Skin of body (tissue), 2 donors: ENCODE results near the gene TOR4A. TPM values are rescaled to one million over a fixed set of nuclear protein-coding genes. Genes with fewer than 3 reads are reported as not detected.
"Not testable (repeated sequence)": the region's sequence is repeated elsewhere in the genome, so short reads cannot be mapped to it uniquely, and the experiment has no call there.

ENCODE experiments used
- DNase-seq: peaks from one replicate; lab custom pipeline; 2025; lab: John Stamatoyannopoulos, UW
- total RNA-seq: library from RNA; depleted of rRNA; stranded (reverse); fragments of >200 nt; gene quantifications from one replicate; pipeline ENCODE4 v1.2.3, GENCODE V29; 2014

The TOR4A gene
- total RNA-seq, 1 donor from 2014 or later, result 1.7 TPM

- DNase-seq, result no peak
Measured at GRCh38 chr9:137251490-137252268, 25.8 kb upstream of the TOR4A start.

GRCh38 chr9:137252555-137253506 lies 24.7 kb upstream of the TOR4A start:
- no peak for DNase-seq

DNA sequence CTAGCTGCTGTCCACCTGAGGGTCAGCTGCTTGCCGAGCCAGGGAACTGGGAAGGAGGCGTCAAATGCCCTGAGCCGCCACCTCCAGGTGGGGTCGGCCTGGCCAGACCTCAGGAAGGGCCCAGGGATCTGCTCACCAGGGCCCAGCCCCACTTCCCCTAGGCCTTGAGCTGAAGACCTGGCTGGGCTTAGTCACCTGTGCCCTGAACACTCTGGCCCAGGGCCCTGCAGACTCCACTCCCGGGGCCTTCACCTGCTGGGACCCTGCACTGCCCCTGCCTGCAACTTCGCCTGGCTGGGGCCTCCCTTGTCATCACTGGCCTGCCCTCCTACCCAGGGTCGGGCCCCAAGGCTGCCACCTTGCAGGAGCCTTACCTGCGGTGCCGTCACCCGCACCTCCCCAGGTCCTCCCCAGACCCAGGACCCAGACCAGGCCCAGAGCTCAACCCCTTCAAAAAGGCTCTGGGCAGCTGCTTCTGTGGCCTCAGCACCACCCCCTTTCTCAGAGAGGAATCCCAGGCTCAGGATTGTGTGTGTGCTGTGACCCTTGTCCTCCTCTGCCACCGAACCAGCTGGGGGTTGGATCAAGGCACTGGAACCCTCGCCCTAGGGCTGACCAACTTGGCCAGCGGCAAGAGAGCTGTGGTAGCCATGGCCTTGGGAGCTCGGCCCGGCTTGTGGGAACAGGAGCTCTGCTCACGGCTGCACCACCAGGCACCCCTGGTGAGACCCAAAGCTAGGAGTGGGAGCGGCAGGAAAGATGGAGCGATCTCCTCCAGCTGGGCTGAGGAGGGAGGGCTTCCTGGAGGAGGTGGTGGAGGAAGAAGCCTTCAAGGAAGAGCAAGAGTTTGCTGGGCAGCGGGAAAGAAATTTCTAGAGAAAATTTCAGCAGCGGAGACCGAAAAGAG lies 23.6 kb upstream of the TOR4A start:
- DNase-seq, result no peak

DNA sequence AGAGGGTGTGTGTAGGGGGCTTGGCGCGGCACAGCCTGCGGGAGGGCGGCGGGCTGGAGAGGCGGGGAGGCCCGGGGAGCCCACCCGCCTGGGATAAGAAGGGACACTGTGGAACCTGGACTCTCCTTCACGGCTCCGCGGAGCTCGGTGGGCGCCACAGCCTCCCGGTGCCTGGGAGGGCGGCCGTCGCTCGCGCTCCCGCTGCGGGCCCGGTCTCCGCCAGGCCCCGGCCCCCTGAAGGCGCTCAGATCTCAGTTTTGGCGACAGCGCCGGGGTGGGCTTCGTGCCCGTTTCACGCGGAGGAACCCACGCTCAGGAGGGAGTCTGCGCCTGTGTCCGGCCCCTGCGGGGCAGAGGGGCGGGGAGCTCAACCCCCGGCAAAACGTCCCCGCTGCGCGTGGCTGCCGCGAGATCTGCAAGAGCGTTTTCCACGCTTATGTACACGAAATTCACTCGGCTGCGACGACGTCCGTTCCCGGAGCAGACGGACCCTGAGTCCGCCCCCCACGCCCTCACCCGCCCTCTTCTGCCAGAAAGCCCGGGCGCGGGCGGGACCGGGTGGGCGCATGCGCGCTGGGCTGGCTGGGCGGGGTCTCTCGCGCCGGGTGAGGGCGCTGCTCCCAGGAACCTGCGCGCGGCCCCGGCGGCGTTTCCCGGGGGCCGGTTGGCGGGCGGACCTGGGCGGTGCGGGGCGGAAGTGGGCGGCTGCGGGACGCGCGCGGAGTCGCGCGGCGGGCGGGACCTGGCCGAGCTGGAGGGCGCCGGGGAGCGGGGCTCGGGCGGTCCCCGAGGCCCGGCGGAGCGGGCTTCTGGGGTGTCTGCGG lies 22.7 kb upstream of the TOR4A start, which contains the start of gene NELFB:
NELFB (plus strand) TSS at position 704 of the 824 bp plus-strand sequence.
- DNase-seq, result peak; percentile 82

DNA sequence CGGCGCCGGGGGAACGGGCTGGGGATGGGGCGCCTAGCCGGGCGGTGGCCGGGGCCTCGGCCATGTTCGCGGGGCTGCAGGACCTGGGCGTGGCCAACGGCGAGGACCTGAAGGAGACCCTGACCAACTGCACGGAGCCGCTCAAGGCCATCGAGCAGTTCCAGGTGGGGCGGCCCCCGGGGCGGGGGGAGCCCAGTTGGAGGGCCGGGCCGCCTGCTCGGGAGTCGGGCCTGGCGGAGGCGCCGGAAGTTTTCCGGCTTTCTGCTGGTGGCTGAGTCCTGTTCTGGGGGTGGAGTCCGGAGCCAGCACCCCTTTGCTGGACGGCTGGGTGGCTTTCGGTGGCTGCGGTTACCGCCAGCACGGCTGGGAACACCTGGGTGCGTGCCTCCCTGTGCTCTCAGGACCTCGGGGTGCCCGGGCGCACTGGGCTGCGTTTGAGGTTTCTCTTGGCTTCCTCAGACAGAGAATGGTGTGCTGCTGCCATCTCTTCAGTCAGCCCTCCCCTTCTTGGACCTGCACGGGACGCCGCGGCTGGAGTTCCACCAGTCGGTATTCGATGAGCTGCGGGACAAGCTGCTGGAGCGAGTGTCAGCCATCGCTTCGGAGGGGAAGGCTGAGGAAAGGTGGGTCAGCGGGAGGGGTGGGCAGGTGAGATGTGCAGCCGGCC lies 21.9 kb upstream of the TOR4A start:
- no peak for DNase-seq

GRCh38 chr9:137256362-137256761 lies 21.2 kb upstream of the TOR4A start:
- no peak for DNase-seq

DNA sequence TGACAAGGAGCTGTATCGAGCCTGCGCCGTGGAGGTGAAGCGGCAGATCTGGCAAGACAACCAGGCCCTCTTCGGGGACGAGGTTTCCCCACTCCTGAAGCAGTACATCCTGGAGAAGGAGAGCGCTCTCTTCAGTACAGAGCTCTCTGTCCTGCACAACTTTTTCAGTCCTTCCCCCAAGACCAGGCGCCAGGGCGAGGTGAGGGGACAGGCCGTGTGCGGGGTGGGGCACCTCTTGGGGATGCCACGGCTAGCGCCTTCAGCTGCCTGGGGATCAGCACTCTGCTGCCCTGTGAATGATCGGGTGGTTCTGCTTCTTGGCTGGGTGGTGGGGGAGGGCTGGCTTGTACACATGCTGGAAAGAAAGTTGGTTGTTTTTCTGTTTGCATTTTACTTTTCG lies 20.7 kb upstream of the TOR4A start:
- no peak for DNase-seq

GRCh38 chr9:137262173-137262908 lies 15.2 kb upstream of the TOR4A start:
- not testable (repeated sequence) for DNase-seq

- no peak for DNase-seq
Measured at GRCh38 chr9:137262909-137263285, 14.6 kb upstream of the TOR4A start.

DNA sequence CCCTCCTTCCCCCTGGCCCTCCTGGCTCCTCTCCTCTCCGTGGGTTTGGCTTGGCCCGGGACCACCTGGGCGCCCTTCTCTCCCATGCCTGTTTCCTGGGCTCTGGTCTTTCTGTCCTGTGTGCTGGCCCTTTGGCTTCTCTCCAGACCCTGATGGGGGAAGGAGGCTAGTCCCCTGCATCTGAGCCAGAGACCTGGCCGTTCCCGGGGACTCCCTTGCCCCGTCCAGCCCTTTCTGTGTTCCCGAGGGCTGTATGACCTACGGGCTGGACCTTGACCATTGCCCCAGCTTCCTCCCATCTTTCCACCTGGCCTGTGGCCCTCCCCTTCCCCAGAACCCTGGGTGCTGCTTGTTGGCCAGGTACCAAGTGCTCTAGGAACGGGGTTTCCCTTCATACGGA lies 14.0 kb upstream of the TOR4A start:
- no peak for DNase-seq

DNA sequence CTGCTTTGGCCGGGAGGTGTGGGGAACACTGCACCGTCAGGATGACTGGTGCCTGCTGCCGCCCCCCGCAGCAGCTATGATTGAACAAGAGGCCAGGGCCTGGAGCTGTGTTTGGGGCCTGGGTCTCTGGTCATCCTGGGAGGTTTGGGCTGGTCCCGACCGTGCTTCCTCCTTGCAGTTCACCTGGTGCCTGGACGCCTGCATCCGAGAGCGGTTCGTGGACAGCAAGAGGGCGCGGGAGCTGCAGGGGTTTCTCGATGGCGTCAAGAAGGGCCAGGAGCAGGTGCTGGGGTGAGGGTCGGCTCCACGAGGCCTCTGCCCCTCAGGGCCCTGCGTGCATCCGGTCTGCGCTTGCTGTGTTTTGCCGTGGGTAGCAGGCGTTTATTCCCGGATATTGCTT lies 13.5 kb upstream of the TOR4A start:
- no peak for DNase-seq

- DNase-seq, result no peak
Measured at GRCh38 chr9:137265496-137266161, 11.9 kb upstream of the TOR4A start.

DNA sequence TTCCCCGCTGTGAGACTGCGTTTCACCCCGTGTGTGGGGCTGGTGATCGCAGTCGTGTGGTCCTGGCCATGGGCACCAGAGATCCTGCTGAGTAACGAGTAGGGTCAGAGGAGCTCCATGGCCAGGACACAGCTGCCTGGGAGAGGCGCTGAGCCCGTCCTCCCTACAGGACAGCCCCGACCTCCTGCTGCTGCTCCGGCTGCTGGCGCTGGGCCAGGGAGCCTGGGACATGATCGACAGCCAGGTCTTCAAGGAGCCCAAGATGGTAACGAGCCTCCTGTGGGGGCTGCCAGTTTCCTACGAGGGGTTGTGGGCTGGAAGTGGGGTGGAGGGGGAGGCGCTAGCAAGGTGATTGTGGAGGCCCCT lies 11.4 kb upstream of the TOR4A start:
- DNase-seq, result no peak

DNA sequence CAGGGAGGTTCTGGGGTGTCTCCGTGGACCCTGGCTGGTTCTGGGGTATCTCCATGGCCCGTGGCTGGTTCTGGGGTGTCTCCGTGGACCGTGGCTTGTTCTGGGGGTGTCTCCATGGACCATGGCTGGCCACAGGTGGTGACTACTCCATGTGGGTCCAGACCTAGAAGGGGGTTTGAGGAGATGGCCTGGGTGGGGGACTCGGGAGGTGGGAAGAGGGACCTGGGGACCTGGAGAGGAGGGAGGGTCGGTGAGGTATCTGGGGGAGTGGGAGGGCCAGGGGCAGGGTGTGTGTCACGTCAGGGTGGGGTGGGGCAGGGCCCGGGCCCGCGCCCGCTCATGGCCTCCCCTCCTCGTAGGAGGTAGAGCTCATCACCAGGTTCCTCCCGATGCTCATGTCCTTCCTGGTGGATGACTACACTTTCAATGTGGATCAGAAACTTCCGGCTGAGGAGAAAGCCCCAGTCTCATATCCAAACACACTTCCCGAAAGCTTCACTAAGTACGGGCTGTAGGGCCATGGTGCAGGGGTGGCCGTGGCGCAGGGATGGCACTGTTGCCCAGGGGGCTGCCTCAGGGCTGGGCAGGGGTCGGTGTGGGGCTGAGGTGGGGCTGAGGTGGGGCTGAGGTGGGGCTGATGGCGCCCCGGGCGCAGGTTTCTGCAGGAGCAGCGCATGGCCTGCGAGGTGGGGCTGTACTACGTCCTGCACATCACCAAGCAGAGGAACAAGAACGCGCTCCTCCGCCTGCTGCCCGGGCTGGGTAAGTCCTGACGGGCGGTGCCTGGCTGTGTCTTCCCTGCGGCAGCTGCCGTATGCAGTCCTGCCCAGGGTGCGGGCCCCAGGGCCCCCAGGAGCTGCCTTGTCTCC lies 10.7 kb upstream of the TOR4A start:
- no peak for DNase-seq

- DNase-seq, result no peak
Measured at GRCh38 chr9:137267933-137268355, 9.6 kb upstream of the TOR4A start.

GRCh38 chr9:137268538-137269201 lies 8.9 kb upstream of the TOR4A start:
- DNase-seq, result no peak

- no peak for DNase-seq
Measured at GRCh38 chr9:137269231-137269772, 8.2 kb upstream of the TOR4A start.
